Esophagus muscularis mucosa (tissue), 4 donors: ENCODE results near the gene CXCL12. TPM values are rescaled to one million over a fixed set of nuclear protein-coding genes. Genes with fewer than 3 reads are reported as not detected.

ENCODE experiments used
- DNase-seq: peaks from one replicate; pipeline ENCODE4 v3.0.0-alpha.2; 2017; ENCODE audit errors: extremely low spot score
- H3K27ac ChIP-seq, 4 donors: fragments of 200-600 bp; sonication (generic); replicated peaks in 1 of 4; 1 replicate in 3 of 4; 2 replicates in 1 of 4; pipeline ENCODE4 v1.5.1; 2016 to 2019; ENCODE audit warnings: mild to moderate bottlenecking in 1 of 4
- H3K27me3 ChIP-seq, 4 donors: fragments of 200-600 bp; sonication (generic); one replicate each; pipeline versions ENCODE4 v1.5.1 to v1.6.0; 2016 to 2019
- H3K36me3 ChIP-seq, 4 donors: fragments of 200-600 bp; sonication (generic); one replicate each; pipeline ENCODE4 v1.5.1; 2016 to 2019
- H3K4me1 ChIP-seq, 4 donors: fragments of 200-600 bp; sonication (generic); one replicate each; pipeline ENCODE4 v1.5.1; 2016 to 2019
- H3K4me3 ChIP-seq, 4 donors: fragments of 200-600 bp; sonication (generic); 1 replicate in 2 of 4; 2 replicates in 2 of 4; pipeline ENCODE4 v1.5.1; 2016 to 2019; ENCODE audit warnings: mild to moderate bottlenecking in 4 of 4, moderate library complexity in 1 of 4
- H3K9me3 ChIP-seq, 4 donors: fragments of 200-600 bp; sonication (generic); 1 replicate in 3 of 4; 2 replicates in 1 of 4; pipeline ENCODE4 v1.5.1; 2016 to 2019
- CTCF ChIP-seq, 3 experiments: fragments of 200-600 bp in 2 of 3; fragments of 450-650 bp in 1 of 3; sonication (generic) in 2 of 3; IDR thresholded peaks; one replicate each; pipeline ENCODE4 v1.5.1; 2017 to 2019; ENCODE audit warnings: antibody characterized with exemption in 3 of 3, mild to moderate bottlenecking in 2 of 3, moderate library complexity in 1 of 3
- EP300 ChIP-seq: sonication (generic); formaldehyde crosslinking; IDR thresholded peaks from one replicate; pipeline ENCODE4 v1.6.1; 2017; ENCODE audit warnings: antibody characterized with exemption
- POLR2A ChIP-seq: fragments of 450-650 bp; IDR thresholded peaks from one replicate; pipeline ENCODE4 v1.6.1; 2017; ENCODE audit warnings: antibody characterized with exemption, moderate library complexity, mild to moderate bottlenecking, low read depth
- POLR2AphosphoS5 ChIP-seq, 2 donors: sonication (generic); formaldehyde crosslinking; IDR thresholded peaks; one replicate each; pipeline ENCODE4 v1.6.1; 2017; ENCODE audit warnings: antibody characterized with exemption in 2 of 2
- WGBS: methylation state at CpG from one replicate; pipeline ENCODE4 v1.1.5; 2018; 5-methylcytosine and 5-hydroxymethylcytosine counted together
- intact Hi-C: fragments of 100-400 bp; cut with DNase I; formaldehyde crosslinking; loops from one replicate; pipeline ENCODE4 v1.15.1; 2023
- total RNA-seq, 4 donors: library from RNA; depleted of rRNA; stranded (reverse); fragments of >200 nt; gene quantifications; one replicate each; pipeline versions ENCODE4 v1.1.0 to v1.2.1, GENCODE V29; 2016

Gene CXCL12
- total RNA-seq, 4 donors from 2014 or later, result 47.9 to 88.8 (median 51.8) TPM

- 82% methylated on average over 4 of the region's 10 CpGs for WGBS
- TF ChIP-seq EP300 (no peak), CTCF (IDR thresholded peaks at IDR 0.05) (no peak), POLR2A (no peak)
- DNase-seq, result no peak
- Histone ChIP-seq H3K36me3 (no peaks in the 10 kb centered on the region), H3K9me3 (no peaks in the 10 kb centered on the region), H3K27ac (no peak overlapping the region), H3K27me3 (no peaks in the 10 kb centered on the region), H3K4me1 (peaks cover 9 to 15% (median 9%) of the 10 kb centered on the region in 4 donors), H3K4me3 (no peak overlapping the region)
- intact Hi-C loops, result no loop called here
Measured at GRCh38 chr10:44357023-44357540, 27.8 kb downstream of the CXCL12 start.

GRCh38 chr10:44356139-44357022 lies 28.5 kb downstream of the CXCL12 start:
- WGBS, result 89% methylated on average over 19 of the region's 20 CpGs
- no peaks in the 10 kb centered on the region for H3K27me3 ChIP-seq

DNA sequence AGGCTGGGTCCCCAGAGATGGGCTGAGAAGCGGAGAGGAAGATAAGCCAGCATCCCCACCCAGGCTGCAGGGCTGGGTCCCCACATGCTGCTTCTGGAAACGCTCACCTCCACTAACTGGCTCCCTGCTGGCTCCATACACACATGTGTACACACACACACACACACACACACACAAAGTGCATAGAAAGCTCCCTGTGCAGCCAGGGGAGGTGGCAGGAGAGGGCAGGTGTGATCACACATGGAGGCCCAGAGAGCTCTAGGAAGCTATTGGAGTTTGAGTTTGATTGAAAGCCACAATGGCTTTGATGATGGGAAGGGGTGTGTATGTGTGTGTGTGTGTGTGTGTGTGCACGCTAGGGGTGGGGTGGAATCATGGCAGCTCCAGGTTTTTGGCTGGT lies 29.3 kb downstream of the CXCL12 start:
- Histone ChIP-seq H3K9me3 (no peaks in the 10 kb centered on the region), H3K27ac (no peak overlapping the region), H3K36me3 (no peaks in the 10 kb centered on the region), H3K4me1 (peaks cover 10 to 19% (median 14%) of the 10 kb centered on the region in 4 donors), H3K27me3 (no peaks in the 10 kb centered on the region), H3K4me3 (no peak overlapping the region)
- TF ChIP-seq EP300, result no peak
- intact Hi-C loops, result no loop called here
- 91% methylated on average over 3 of the region's 3 CpGs for WGBS
- no peak for DNase-seq

More at GRCh38 chr10:44356139-44357022, 28.5 kb downstream of the CXCL12 start:
- Histone ChIP-seq H3K27ac (no peak overlapping the region), H3K4me3 (no peak overlapping the region), H3K4me1 (peaks cover 10 to 19% (median 14%) of the 10 kb centered on the region in 4 donors), H3K9me3 (no peaks in the 10 kb centered on the region), H3K36me3 (no peaks in the 10 kb centered on the region)
- intact Hi-C loops, result no loop called here
- TF ChIP-seq CTCF (IDR thresholded peaks at IDR 0.05), result no peak
- TF ChIP-seq EP300, result no peak
- no peak for TF ChIP-seq POLR2AphosphoS5 (IDR thresholded peaks at IDR 0.05)
- no peak for TF ChIP-seq POLR2A
- no peak for DNase-seq

DNA sequence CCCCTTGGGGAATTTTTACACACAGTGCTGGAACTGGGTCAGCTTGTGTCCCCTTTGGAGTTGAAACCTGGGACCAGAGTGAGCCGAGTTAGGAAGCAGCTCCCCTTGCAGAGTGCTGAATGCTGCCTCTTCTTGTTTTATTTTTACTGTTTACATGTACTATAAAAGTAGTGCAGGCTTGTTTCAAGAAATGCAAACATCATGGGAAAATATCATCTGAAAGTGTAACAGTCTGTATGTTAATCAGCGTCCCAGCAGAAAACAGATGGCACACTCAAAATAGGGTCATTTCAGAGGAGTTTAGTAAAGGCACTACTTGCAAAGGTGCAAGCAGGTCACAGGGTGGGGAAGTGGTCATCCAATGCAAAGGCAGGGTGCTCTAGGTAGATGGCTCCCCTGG lies 30.1 kb downstream of the CXCL12 start:
- no peaks in the 10 kb centered on the region for H3K9me3 ChIP-seq
- intact Hi-C loops, result no loop called here
- TF ChIP-seq EP300, result no peak
- TF ChIP-seq POLR2A, result no peak
- TF ChIP-seq POLR2AphosphoS5 (IDR thresholded peaks at IDR 0.05), result no peak
- no peak for TF ChIP-seq CTCF (IDR thresholded peaks at IDR 0.05)
- no peaks in the 10 kb centered on the region for H3K36me3 ChIP-seq
- H3K4me1 ChIP-seq, result peaks cover 10 to 19% (median 14%) of the 10 kb centered on the region in 4 donors
- WGBS, result 71% methylated on average over 2 of the region's 2 CpGs
- no peak overlapping the region for H3K27ac ChIP-seq
- no peak overlapping the region for H3K4me3 ChIP-seq
- DNase-seq, result no peak
- H3K27me3 ChIP-seq, result no peaks in the 10 kb centered on the region

- TF ChIP-seq POLR2A (no peak), CTCF (IDR thresholded peaks at IDR 0.05) (no peak), EP300 (no peak), POLR2AphosphoS5 (IDR thresholded peaks at IDR 0.05) (no peak)
- 97% methylated on average over 7 of the region's 7 CpGs for WGBS
Measured at GRCh38 chr10:44353721-44354120, 31.2 kb downstream of the CXCL12 start.

More at GRCh38 chr10:44353721-44354120, 31.2 kb downstream of the CXCL12 start:
- no peak for DNase-seq
- Histone ChIP-seq H3K27me3 (no peaks in the 10 kb centered on the region), H3K36me3 (no peaks in the 10 kb centered on the region), H3K27ac (no peak overlapping the region), H3K4me3 (no peak overlapping the region), H3K4me1 (peaks cover 10 to 19% (median 14%) of the 10 kb centered on the region in 4 donors), H3K9me3 (no peaks in the 10 kb centered on the region)
- intact Hi-C loops, result no loop called here
